OCI-LY7 (cell line): ENCODE data around the gene INSC. TPM values are rescaled to one million over a fixed set of nuclear protein-coding genes. Genes with fewer than 3 reads are reported as not detected.

ENCODE experiments used
- BruUV-seq: library from RNA; stranded (reverse); fragments of 400-500 nt; replicated peaks from 2 replicates; lab custom pipeline; 2021; lab: Mats Ljungman, UMichigan
- CTCF ChIA-PET: fragments of 300-600 bp; sonication (Branson Sonifier 250); formaldehyde crosslinking; loops from one replicate; lab custom pipeline; 2022; ENCODE audit warnings: antibody characterized with exemption; ENCODE audit not compliant: unreplicated experiment; lab: Charles Lee
- POLR2A ChIA-PET: fragments of 300-600 bp; sonication (Branson Sonifier 250); formaldehyde crosslinking; loops from one replicate; lab custom pipeline; 2022; ENCODE audit warnings: antibody characterized with exemption; lab: Charles Lee
- DNase-seq: peaks from one replicate; pipeline ENCODE4 v3.0.0-alpha.2; 2015; ENCODE audit warnings: low spot score
- H2AFZ ChIP-seq: fragments of 200-600 bp; sonication (generic), shearing (Covaris generic); 2 replicates; pipeline ENCODE4 v1.6.1; 2014; ENCODE audit warnings: mild to moderate bottlenecking, antibody characterized with exemption, low read length, moderate library complexity
- H3K27ac ChIP-seq: fragments of 200-600 bp; sonication (generic); 2 replicates; pipeline ENCODE4 v1.5.1; 2014; ENCODE audit warnings: mixed run types, low read depth, mild to moderate bottlenecking, moderate library complexity, low read length, inconsistent platforms; ENCODE audit not compliant: poor library complexity, severe bottlenecking
- H3K36me3 ChIP-seq: fragments of 200-600 bp; sonication (generic); 2 replicates; pipeline ENCODE4 v1.6.1; 2014; ENCODE audit warnings: mild to moderate bottlenecking, antibody characterized with exemption, low read length, moderate library complexity, mixed read lengths; ENCODE audit not compliant: insufficient read depth
- H3K4me1 ChIP-seq: fragments of 200-600 bp; sonication (generic); 2 replicates; pipeline ENCODE4 v1.5.1; 2014; ENCODE audit warnings: mild to moderate bottlenecking, low read length; ENCODE audit not compliant: insufficient read depth, poor library complexity, severe bottlenecking
- H3K4me2 ChIP-seq: fragments of 200-600 bp; sonication (generic); 2 replicates; pipeline ENCODE4 v1.6.1; 2014; ENCODE audit warnings: mild to moderate bottlenecking, low read length
- H3K4me3 ChIP-seq: fragments of 200-600 bp; sonication (generic); 2 replicates; pipeline ENCODE4 v1.5.1; 2014; ENCODE audit warnings: mild to moderate bottlenecking, low read depth, low read length; ENCODE audit not compliant: poor library complexity, severe bottlenecking
- H3K79me2 ChIP-seq: fragments of 200-600 bp; sonication (generic); 2 replicates; pipeline ENCODE4 v1.6.1; 2016; ENCODE audit warnings: low read depth, mild to moderate bottlenecking, low read length, moderate library complexity, mixed read lengths; ENCODE audit not compliant: insufficient read depth
- H3K9me2 ChIP-seq: fragments of 200-600 bp; sonication (generic); 2 replicates; pipeline ENCODE4 v1.6.1; 2016; ENCODE audit warnings: mild to moderate bottlenecking, low read length, mixed read lengths; ENCODE audit not compliant: insufficient read depth
- H3K9me3 ChIP-seq: fragments of 200-600 bp; sonication (generic); 2 replicates; pipeline ENCODE4 v1.6.1; 2014; ENCODE audit warnings: mild to moderate bottlenecking, mixed run types, low read length, mixed read lengths
- H4K20me1 ChIP-seq: fragments of 200-600 bp; sonication (generic); 2 replicates; pipeline ENCODE4 v1.6.1; 2014; ENCODE audit warnings: mild to moderate bottlenecking, antibody characterized with exemption, low read length, moderate library complexity, mixed read lengths; ENCODE audit not compliant: insufficient read depth
- EZH2phosphoT487 ChIP-seq: fragments of 200-600 bp; sonication (generic); IDR thresholded peaks from 2 replicates; pipeline ENCODE4 v1.6.1; 2018; ENCODE audit warnings: low read depth, borderline replicate concordance, mild to moderate bottlenecking, mixed run types, antibody characterized with exemption, low read length, moderate library complexity, mixed read lengths
- intact Hi-C: fragments of 100-400 bp; cut with micrococcal nuclease; formaldehyde crosslinking; loops from one replicate; pipeline ENCODE4 v1.10.0; 2022; ENCODE audit not compliant: unreplicated experiment
- total RNA-seq, 2 experiments: library from RNA; depleted of rRNA in 1 of 2; stranded (reverse); fragments of >200 nt in 1 of 2; shearing (Covaris generic) in 1 of 2; gene quantifications; 2 replicates each; pipeline ENCODE4 v1.2.3, GENCODE V29; 2014 to 2022
- TF ChIP-seq, protein P1 (sequence below): fragments of 200-600 bp; sonication (generic); conservative IDR thresholded peaks from 2 replicates; pipeline ENCODE4 v1.5.1; 2014; ENCODE audit warnings: mild to moderate bottlenecking, antibody characterized with exemption, low read length, moderate library complexity, mixed read lengths

The INSC gene
- total RNA-seq, 2 experiments from 2014 or later: not detected

DNA sequence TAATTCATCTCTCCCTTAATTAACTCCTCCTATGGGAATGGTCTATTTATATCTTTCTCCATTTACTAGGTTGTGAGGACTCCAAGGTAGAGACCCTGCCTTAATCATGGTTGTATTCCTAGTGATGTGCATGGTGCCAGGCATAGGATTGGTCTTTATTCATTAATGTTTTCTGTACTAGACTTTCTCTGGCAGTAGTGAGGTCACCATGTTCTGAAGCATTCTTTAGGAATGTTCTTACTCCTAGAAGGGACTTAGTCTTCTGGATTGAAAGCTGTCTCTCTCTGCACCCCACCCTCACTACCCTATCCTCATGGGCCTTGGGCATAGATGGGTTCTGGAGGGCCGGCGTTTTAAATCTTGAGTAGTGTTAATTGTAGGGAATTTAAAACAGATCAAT, 10.6 kb upstream of the INSC start:
- no peaks in the 10 kb centered on the region for H3K9me3 ChIP-seq
- no peak overlapping the region for H3K4me3 ChIP-seq
- POLR2A ChIA-PET: interaction anchor here (1.0 kb wide), 1 partner anchor 104 kb away, joined by 3 read pairs; no protein-coding TSS in a partner anchor
- TF ChIP-seq, protein P1, sequence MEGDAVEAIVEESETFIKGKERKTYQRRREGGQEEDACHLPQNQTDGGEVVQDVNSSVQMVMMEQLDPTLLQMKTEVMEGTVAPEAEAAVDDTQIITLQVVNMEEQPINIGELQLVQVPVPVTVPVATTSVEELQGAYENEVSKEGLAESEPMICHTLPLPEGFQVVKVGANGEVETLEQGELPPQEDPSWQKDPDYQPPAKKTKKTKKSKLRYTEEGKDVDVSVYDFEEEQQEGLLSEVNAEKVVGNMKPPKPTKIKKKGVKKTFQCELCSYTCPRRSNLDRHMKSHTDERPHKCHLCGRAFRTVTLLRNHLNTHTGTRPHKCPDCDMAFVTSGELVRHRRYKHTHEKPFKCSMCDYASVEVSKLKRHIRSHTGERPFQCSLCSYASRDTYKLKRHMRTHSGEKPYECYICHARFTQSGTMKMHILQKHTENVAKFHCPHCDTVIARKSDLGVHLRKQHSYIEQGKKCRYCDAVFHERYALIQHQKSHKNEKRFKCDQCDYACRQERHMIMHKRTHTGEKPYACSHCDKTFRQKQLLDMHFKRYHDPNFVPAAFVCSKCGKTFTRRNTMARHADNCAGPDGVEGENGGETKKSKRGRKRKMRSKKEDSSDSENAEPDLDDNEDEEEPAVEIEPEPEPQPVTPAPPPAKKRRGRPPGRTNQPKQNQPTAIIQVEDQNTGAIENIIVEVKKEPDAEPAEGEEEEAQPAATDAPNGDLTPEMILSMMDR: no peak
- no peak for TF ChIP-seq EZH2phosphoT487
- intact Hi-C loops: no loop called here
- H2AFZ ChIP-seq: no peak overlapping the region
- no peak overlapping the region for H3K4me2 ChIP-seq
- DNase-seq: no peak
- no peaks in the 10 kb centered on the region for H3K36me3 ChIP-seq
- no peak overlapping the region for H3K27ac ChIP-seq
- H3K4me1 ChIP-seq: peaks cover 28% of the 10 kb centered on the region
- H3K79me2 ChIP-seq: no peaks in the 10 kb centered on the region
- H3K9me2 ChIP-seq: no peaks in the 10 kb centered on the region
- no TSS peak for BruUV-seq
- no peaks in the 10 kb centered on the region for H4K20me1 ChIP-seq
- CTCF ChIA-PET: no interaction called here

- H4K20me1 ChIP-seq: no peaks in the 10 kb centered on the region
- intact Hi-C loops: no loop called here
- CTCF ChIA-PET: no interaction called here
- no peak overlapping the region for H3K4me3 ChIP-seq
- H3K79me2 ChIP-seq: no peaks in the 10 kb centered on the region
- no peak overlapping the region for H2AFZ ChIP-seq
- no peaks in the 10 kb centered on the region for H3K9me3 ChIP-seq
- no TSS peak for BruUV-seq
- H3K4me2 ChIP-seq: no peak overlapping the region
- no peak for DNase-seq
- no peaks in the 10 kb centered on the region for H3K9me2 ChIP-seq
- POLR2A ChIA-PET: interaction anchor here (0.7 to 1.0 kb wide), 2 partner anchors 25 to 105 kb away, joined by 3 read pairs; no protein-coding TSS in a partner anchor
- no peaks in the 10 kb centered on the region for H3K36me3 ChIP-seq
- TF ChIP-seq EZH2phosphoT487: no peak
- TF ChIP-seq, protein P1: no peak
- H3K27ac ChIP-seq: no peak overlapping the region
- peaks cover 50% of the 10 kb centered on the region for H3K4me1 ChIP-seq
These were observed 8.3 kb upstream of the INSC start for GRCh38 chr11:15106201-15106965.
